Muscle layer of colon (tissue), 2 donors: ENCODE results near the gene RIPOR1.

ENCODE experiments used
- H3K27ac ChIP-seq: one replicate; pipeline ENCODE4 v1.7.0; 2013; ENCODE audit warnings: low read depth, mild to moderate bottlenecking, low read length, moderate library complexity
- H3K27me3 ChIP-seq, 2 donors: one replicate each; pipeline ENCODE4 v1.7.0; 2013; ENCODE audit warnings: low read length in 2 of 2, mild to moderate bottlenecking in 2 of 2; ENCODE audit not compliant: insufficient read depth in 2 of 2, control insufficient read depth in 1 of 2
- H3K36me3 ChIP-seq: one replicate; pipeline ENCODE4 v1.7.0; 2013; ENCODE audit warnings: mild to moderate bottlenecking, low read length; ENCODE audit not compliant: insufficient read depth
- H3K4me1 ChIP-seq: one replicate; pipeline ENCODE4 v1.7.0; 2013; ENCODE audit warnings: mild to moderate bottlenecking, low read length; ENCODE audit not compliant: insufficient read depth
- H3K4me3 ChIP-seq, 2 donors: one replicate each; pipeline ENCODE4 v1.7.0; 2013; ENCODE audit warnings: low read length in 2 of 2, low read depth in 1 of 2, mild to moderate bottlenecking in 1 of 2, moderate library complexity in 1 of 2
- H3K9ac ChIP-seq: one replicate; pipeline ENCODE4 v1.7.0; 2013; ENCODE audit warnings: low read length
- H3K9me3 ChIP-seq: one replicate; pipeline ENCODE4 v1.7.0; 2013; ENCODE audit warnings: mild to moderate bottlenecking, low read length
- donor health status: abdominal sarcoma.
- donor health status: Adenocarcinoma of cecum.

Gene RIPOR1

GRCh38 chr16:67562526-67562917 is 33.9 kb downstream of the RIPOR1 start, which contains the start of gene CTCF:
TSS of gene CTCF (plus strand) at chr16:67562526. CDS start at chr16:67610833, 48,307 bp downstream.
- peak within 1 kb of the TSS; percentile 95 for H3K27ac ChIP-seq
- no peaks in the 10 kb centered on the region for H3K27me3 ChIP-seq
- H3K9ac ChIP-seq = peak within 1 kb of the TSS; percentile 72
- no peaks in the 10 kb centered on the region for H3K36me3 ChIP-seq
- no peaks in the 10 kb centered on the region for H3K9me3 ChIP-seq
- H3K4me1 ChIP-seq = peaks cover 22% of the 10 kb centered on the region
- peak within 1 kb of the TSS; percentile 71 to 73 for H3K4me3 ChIP-seq

GRCh38 chr16:67562918-67563707 is 34.5 kb downstream of the RIPOR1 start:
- H3K9me3 ChIP-seq = no peaks in the 10 kb centered on the region
- H3K36me3 ChIP-seq = no peaks in the 10 kb centered on the region
- H3K27me3 ChIP-seq = no peaks in the 10 kb centered on the region
- H3K27ac ChIP-seq = peak overlapping the region; percentile 80
- peaks cover 22% of the 10 kb centered on the region for H3K4me1 ChIP-seq
- peak overlapping the region; percentile 71 to 73 for H3K4me3 ChIP-seq
- H3K9ac ChIP-seq = peak overlapping the region; percentile 51

- Histone ChIP-seq H3K4me3 (peak overlapping the region; percentile 71 to 73), H3K4me1 (peaks cover 22% of the 10 kb centered on the region), H3K27me3 (no peaks in the 10 kb centered on the region), H3K27ac (peak overlapping the region; percentile 80), H3K9me3 (no peaks in the 10 kb centered on the region), H3K36me3 (no peaks in the 10 kb centered on the region), H3K9ac (peak overlapping the region; percentile 51)
Measured at GRCh38 chr16:67563708-67564468, 35.3 kb downstream of the RIPOR1 start.

GRCh38 chr16:67565470-67566100 is 37.0 kb downstream of the RIPOR1 start:
- Histone ChIP-seq H3K4me1 (peaks cover 22% of the 10 kb centered on the region), H3K9ac (no peak overlapping the region), H3K27ac (no peak overlapping the region), H3K27me3 (no peaks in the 10 kb centered on the region), H3K4me3 (no peak overlapping the region), H3K36me3 (no peaks in the 10 kb centered on the region), H3K9me3 (no peaks in the 10 kb centered on the region)

GRCh38 chr16:67571464-67571863 is 42.8 kb downstream of the RIPOR1 start:
- Histone ChIP-seq H3K9me3 (no peaks in the 10 kb centered on the region), H3K36me3 (no peaks in the 10 kb centered on the region), H3K27me3 (no peaks in the 10 kb centered on the region), H3K4me1 (peaks cover 10% of the 10 kb centered on the region), H3K4me3 (no peak overlapping the region), H3K27ac (no peak overlapping the region), H3K9ac (no peak overlapping the region)

GRCh38 chr16:67571981-67572431 is 43.4 kb downstream of the RIPOR1 start:
- no peak overlapping the region for H3K9ac ChIP-seq

GRCh38 chr16:67579686-67580085 is 51.1 kb downstream of the RIPOR1 start:
- Histone ChIP-seq H3K9me3 (no peaks in the 10 kb centered on the region), H3K27me3 (no peaks in the 10 kb centered on the region), H3K4me1 (no peaks in the 10 kb centered on the region), H3K36me3 (no peaks in the 10 kb centered on the region), H3K9ac (no peak overlapping the region), H3K4me3 (no peak overlapping the region), H3K27ac (no peak overlapping the region)

More at GRCh38 chr16:67571981-67572431, 43.4 kb downstream of the RIPOR1 start:
- Histone ChIP-seq H3K4me3 (no peak overlapping the region), H3K36me3 (no peaks in the 10 kb centered on the region), H3K27ac (no peak overlapping the region), H3K27me3 (no peaks in the 10 kb centered on the region), H3K9me3 (no peaks in the 10 kb centered on the region), H3K4me1 (peaks cover 10% of the 10 kb centered on the region)

GRCh38 chr16:67580202-67580601 is 51.6 kb downstream of the RIPOR1 start:
- H3K27ac ChIP-seq = no peak overlapping the region
- H3K36me3 ChIP-seq = no peaks in the 10 kb centered on the region
- H3K4me3 ChIP-seq = no peak overlapping the region
- no peaks in the 10 kb centered on the region for H3K9me3 ChIP-seq
- no peaks in the 10 kb centered on the region for H3K4me1 ChIP-seq
- no peak overlapping the region for H3K9ac ChIP-seq
- no peaks in the 10 kb centered on the region for H3K27me3 ChIP-seq

- H3K4me1 ChIP-seq = no peaks in the 10 kb centered on the region
- H3K4me3 ChIP-seq = no peak overlapping the region
- no peaks in the 10 kb centered on the region for H3K9me3 ChIP-seq
- H3K27ac ChIP-seq = no peak overlapping the region
- no peaks in the 10 kb centered on the region for H3K27me3 ChIP-seq
- H3K36me3 ChIP-seq = no peaks in the 10 kb centered on the region
- no peak overlapping the region for H3K9ac ChIP-seq
Measured at GRCh38 chr16:67593288-67593687, 64.7 kb downstream of the RIPOR1 start.

GRCh38 chr16:67593701-67594100 is 65.1 kb downstream of the RIPOR1 start:
- Histone ChIP-seq H3K27me3 (no peaks in the 10 kb centered on the region), H3K27ac (no peak overlapping the region), H3K36me3 (no peaks in the 10 kb centered on the region)

GRCh38 chr16:67594256-67594915 is 65.8 kb downstream of the RIPOR1 start:
- no peaks in the 10 kb centered on the region for H3K36me3 ChIP-seq
- no peaks in the 10 kb centered on the region for H3K4me1 ChIP-seq

More at GRCh38 chr16:67593701-67594100, 65.1 kb downstream of the RIPOR1 start:
- Histone ChIP-seq H3K9me3 (no peaks in the 10 kb centered on the region), H3K4me3 (no peak overlapping the region), H3K9ac (no peak overlapping the region), H3K4me1 (no peaks in the 10 kb centered on the region)

More at GRCh38 chr16:67594256-67594915, 65.8 kb downstream of the RIPOR1 start:
- Histone ChIP-seq H3K27ac (no peak overlapping the region), H3K4me3 (no peak overlapping the region), H3K9me3 (no peaks in the 10 kb centered on the region), H3K9ac (no peak overlapping the region), H3K27me3 (no peaks in the 10 kb centered on the region)
